Right renal cortex interstitium (tissue), 3 donors: ENCODE results near the gene SIGLEC11. TPM values are rescaled to one million over a fixed set of nuclear protein-coding genes. Genes with fewer than 3 reads are reported as not detected.
"Not testable (repeated sequence)": the region's sequence is repeated elsewhere in the genome, so short reads cannot be mapped to it uniquely, and the experiment has no call there.

Experiments used
- DNase-seq, 3 donors: peaks; one replicate each; pipeline ENCODE4 v3.0.0-alpha.2; 2013; ENCODE audit warnings: low read depth in 3 of 3, low spot score in 2 of 3
- polyA plus RNA-seq, 3 donors: library from polyadenylated mRNA; unstranded; fragments of 120-200 nt; gene quantifications; one replicate each; pipeline ENCODE4 v1.2.1, GENCODE V29; 2013; ENCODE audit not compliant: insufficient read length in 3 of 3

SIGLEC11 gene
- polyA plus RNA-seq, 3 donors = 3.9 to 4.8 (median 4.6) TPM

GRCh38 chr19:49927526-49928264, 33.3 kb downstream of the SIGLEC11 start:
- no peak for DNase-seq

DNA sequence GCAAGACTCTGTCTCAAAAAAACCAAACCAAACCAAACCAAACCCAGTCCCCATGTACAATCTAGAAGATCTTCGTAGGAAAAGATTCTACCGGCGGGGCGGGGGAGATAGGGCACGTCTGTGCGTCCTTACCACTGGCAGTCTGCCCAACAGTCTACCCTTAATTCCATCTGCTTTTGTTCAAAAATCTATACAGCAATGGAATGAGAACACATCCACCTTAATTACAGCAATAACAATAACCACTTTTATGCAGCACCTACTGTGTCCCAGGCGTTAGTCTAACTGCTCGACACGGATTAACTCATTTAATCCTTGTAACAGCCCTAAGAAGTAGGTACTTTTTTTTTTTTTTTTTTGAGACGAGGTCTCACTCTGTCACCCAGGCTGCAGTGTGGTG, 34.5 kb downstream of the SIGLEC11 start:
- no peak for DNase-seq

GRCh38 chr19:49925486-49925885, 35.5 kb downstream of the SIGLEC11 start:
- no peak for DNase-seq

- DNase-seq = not testable (repeated sequence)
These were observed 36.1 kb downstream of the SIGLEC11 start for GRCh38 chr19:49924881-49925210.

DNA sequence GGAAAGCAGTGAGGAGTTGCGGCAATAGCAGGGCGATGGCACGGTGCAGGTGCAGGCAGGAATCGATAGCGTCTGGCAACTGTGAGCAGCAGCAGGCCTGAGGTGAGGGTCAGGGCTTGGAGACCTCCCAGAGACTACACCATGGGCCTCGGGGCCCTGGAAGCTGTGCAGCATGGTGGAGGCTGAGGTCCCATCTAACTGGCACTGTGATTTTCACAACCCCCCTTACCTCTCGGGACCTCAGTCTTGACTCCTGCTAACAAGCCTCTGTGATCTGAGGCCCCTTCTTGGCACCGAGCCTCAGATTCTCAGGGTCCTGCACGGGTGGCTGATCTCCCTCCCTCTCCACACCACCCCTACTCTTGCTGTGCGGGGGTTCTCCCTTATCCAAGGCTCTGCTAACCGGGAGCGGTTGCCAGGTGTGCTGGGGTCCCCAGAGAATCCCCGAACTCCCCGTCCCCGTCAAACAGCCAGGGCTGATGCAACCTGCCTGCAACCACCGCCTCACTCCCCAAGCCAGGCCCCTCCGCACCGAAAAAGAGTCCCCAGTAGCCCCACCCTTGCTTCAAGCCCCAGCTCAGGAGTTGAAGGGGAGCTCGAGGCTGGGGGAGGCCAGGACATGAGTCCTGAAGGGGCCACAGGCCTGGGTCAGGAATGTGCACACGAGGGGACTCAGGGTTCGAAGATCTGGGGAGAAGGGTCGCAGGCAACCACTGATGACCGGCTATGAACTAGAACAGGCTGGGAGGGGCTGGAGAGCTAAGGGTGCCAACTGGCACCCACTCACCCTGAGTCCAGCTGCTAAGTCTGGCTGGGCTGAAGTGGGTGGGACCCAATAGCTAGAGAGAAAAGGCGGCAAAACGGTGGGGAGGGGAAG, 36.7 kb downstream of the SIGLEC11 start:
- no peak for DNase-seq

GRCh38 chr19:49923055-49924003, 37.6 kb downstream of the SIGLEC11 start:
- no peak for DNase-seq

DNA sequence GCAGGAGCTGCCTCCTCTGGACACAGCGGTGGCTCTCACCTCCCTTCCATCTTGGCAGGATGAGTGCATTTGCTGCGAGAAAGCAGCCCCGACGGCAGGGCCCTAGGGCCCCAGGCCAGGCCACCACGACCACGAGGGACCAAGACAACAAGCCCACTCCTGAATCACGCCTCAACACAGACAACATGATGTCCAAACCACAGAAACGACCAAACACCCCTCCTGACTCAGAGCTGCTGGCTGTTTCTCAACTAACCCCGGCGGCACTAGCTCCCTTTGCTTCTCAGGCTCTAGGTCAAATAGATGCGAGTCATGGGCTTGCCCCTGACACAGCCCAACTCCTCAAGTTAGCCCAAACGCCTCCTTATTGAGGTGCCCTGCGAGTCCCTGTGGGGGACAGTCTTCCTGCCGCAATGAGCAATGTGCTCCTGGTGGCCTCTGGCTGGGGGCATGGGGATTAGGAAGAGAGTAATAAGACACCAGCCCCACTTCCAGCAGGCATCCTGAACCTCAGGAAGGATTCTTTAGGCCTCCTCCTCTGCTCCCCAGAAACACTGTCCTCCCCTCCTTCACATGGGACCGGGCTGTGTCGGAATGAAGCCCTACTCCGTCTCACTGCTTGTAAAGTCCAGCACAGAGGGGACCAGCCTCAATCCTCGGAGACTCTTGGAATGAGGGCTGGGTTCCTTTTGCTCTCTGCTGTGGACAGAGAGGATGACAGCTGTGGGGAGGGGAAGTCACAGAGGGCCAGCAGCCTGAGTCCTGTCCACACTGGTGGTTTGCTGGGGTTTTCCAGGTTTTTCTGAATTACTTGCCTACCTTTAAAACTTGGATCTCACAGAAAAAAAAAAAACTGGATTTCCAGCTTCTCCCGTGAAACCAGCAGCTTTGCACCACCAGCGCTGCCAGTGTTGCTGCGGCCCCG, 38.8 kb downstream of the SIGLEC11 start:
- DNase-seq = no peak

- no peak for DNase-seq
These were observed 40.2 kb downstream of the SIGLEC11 start for GRCh38 chr19:49920624-49921363.

DNA sequence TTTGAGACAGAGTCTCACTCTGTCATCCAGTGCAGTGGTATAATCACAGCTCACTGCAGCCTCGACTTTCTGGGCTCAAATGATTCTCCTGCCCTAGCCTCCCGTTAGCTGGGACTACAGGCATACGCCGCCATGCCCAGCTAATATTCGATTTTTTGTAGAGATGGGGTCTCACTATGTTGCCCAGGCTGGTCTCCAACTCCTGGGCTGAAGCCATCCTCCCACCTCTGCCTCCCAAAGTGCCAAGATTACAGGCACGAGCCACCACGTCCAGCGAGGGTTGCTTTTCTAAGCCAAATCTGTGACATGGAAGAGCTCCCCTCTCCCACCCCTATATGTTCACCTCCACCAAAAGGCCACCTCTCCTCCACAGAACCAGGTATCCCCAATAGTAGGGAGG, 42.9 kb downstream of the SIGLEC11 start:
- no peak for DNase-seq

- DNase-seq = no peak
These were observed 43.9 kb downstream of the SIGLEC11 start for GRCh38 chr19:49916839-49917733.

DNA sequence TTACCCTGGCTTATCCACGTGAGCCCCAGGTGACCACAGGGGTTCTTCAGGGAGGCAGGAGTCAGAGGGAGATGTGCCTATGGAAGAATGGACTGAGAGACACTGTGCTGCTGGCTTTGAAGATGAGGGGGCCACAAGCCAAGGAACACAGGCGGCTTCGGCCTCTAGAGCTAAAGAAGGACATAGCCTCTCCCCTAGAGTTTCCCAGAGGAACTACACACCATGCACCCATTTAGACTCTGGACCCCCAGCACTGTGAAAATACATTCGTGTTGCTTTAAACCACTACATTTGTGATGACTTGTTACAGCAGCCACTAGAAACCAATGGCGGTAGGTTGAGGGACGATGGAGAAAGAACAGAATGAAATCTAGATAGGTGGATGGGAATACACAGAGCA, 45.7 kb downstream of the SIGLEC11 start:
- DNase-seq = no peak

GRCh38 chr19:49913720-49914119, 47.3 kb downstream of the SIGLEC11 start:
- no peak for DNase-seq

GRCh38 chr19:49912965-49913685, 47.8 kb downstream of the SIGLEC11 start:
- no peak for DNase-seq

- DNase-seq = no peak
These were observed 49.4 kb downstream of the SIGLEC11 start for GRCh38 chr19:49911381-49912145.

DNA sequence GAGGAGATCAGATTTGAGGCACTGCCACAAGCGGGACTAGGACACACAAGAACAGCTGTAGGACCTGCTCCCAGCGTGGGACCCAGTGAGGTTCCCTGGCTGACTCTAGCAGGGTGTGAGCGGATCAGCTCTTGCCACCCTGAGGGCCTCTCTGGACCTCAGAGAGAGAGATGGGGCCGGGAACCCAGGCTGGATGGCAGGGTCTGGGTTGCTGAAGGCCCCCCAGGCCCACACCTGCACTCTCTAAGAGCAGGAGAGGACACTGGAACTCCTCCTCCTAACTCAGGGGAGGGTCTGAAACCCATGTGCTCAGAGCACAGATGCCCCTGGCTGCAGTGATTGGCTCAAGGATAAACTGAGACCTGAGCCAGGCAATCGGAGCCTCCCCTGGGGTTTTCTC, 50.8 kb downstream of the SIGLEC11 start:
- DNase-seq = no peak

DNA sequence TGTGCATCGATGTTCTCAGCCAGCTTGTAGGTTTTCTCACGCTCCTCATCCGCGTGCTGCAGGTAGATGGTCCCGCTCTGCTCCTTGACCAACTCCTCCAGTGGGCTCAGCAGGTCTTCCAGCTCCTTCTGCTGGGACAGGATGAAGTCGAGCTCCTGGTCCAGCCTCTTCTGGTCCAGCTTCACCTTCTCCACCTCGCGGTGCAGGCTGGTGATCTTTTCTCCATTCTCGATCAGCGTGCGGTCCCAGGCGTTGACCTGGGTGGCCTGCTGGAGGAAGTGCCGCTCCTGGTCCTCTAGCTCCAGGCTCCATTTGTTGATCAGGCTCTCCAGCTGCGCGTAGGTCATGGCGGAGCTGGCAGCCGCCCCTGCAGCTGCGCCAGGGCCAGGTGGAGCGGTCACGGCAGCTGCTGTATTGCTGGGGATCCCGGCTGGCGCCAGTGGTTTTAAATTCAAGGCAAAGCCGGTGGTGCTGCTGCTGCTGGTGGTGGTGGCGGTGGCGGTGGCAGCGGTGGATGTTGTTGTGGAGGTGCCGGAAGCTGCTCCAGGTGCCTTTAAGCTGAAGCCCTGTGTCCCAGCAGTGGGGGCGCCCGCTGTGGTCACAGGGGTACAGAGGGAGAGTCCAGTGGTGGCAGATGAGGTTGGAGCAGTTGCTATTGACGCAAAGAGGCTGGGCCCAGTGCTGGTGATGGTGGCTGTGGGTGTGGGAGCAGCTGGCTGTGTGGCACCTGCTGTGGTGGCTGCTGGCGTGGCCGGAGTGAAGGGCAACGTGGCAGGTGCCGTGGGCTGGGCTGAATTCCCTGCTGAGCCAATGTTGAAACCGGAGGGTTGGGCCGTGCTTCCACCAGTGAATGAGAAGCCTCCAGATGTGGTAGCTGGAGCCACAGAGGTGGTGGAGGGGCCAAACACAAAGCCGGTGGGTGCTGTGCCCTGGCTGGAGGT, 52.2 kb downstream of the SIGLEC11 start:
- DNase-seq = no peak
